Bronchial epithelial cell (primary cell): ENCODE data around the gene CDC42EP2. TPM values are rescaled to one million over a fixed set of nuclear protein-coding genes. Genes with fewer than 3 reads are reported as not detected.

Experiments
- DNase-seq: peaks from one replicate; pipeline ENCODE4 v3.0.0-alpha.2; 2010; ENCODE audit warnings: low read depth
- FAIRE-seq: peaks from 2 replicates; lab custom pipeline; 2011; peaks lifted over from hg19 to GRCh38; lab: Jason Lieb, UNC
- H3K27me3 ChIP-seq: 2 replicates; pipeline ENCODE4 v1.5.1; 2011; ENCODE audit warnings: low read length; ENCODE audit not compliant: control insufficient read depth, insufficient read depth
- H3K36me3 ChIP-seq: 2 replicates; pipeline ENCODE4 v1.5.1; 2011; ENCODE audit warnings: low read length; ENCODE audit not compliant: control insufficient read depth, insufficient read depth
- H3K4me3 ChIP-seq: 2 replicates; pipeline ENCODE4 v1.5.1; 2011; ENCODE audit warnings: mild to moderate bottlenecking, low read depth, low read length, control low read depth
- total RNA-seq: library from RNA; depleted of rRNA; stranded (reverse); fragments of >200 nt; gene quantifications from 2 replicates; pipeline ENCODE4 v1.2.1, GENCODE V29; 2014
- TF ChIP-seq, protein P1 (sequence below): IDR thresholded peaks from 2 replicates; pipeline ENCODE4 v1.5.1; 2011; ENCODE audit warnings: mild to moderate bottlenecking, moderate library complexity, low read length, control low read depth, inconsistent platforms; ENCODE audit not compliant: insufficient read depth, severe bottlenecking

The CDC42EP2 gene
- total RNA-seq, 1 donor from 2014 or later: 2.4 TPM

DNA sequence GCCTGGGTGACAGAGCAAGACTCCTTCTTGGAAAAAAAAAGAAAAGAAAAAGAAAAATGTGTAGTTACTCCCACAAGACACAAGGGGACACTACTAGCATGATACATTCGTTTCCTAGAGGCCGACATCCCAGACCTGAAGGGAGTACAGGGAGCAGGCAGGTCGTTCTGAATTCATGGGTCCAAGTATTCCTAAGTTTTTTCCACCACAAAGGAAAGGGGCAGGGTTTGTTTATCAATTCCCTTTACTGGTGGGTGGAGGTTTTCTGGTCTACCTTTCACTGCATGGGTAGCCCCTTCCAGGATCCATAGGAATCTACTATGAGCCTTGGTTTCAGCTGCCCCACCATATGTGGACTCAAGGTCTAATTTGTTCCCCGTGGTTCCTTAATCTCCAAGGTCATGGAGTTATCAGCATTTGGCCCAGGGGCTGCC lies 51.7 kb downstream of the CDC42EP2 start:
- FAIRE-seq (no peak), DNase-seq (peak; percentile 76)
- H3K36me3 ChIP-seq: no peaks in the 10 kb centered on the region
- no peaks in the 10 kb centered on the region for H3K27me3 ChIP-seq
- TF ChIP-seq, protein P1, sequence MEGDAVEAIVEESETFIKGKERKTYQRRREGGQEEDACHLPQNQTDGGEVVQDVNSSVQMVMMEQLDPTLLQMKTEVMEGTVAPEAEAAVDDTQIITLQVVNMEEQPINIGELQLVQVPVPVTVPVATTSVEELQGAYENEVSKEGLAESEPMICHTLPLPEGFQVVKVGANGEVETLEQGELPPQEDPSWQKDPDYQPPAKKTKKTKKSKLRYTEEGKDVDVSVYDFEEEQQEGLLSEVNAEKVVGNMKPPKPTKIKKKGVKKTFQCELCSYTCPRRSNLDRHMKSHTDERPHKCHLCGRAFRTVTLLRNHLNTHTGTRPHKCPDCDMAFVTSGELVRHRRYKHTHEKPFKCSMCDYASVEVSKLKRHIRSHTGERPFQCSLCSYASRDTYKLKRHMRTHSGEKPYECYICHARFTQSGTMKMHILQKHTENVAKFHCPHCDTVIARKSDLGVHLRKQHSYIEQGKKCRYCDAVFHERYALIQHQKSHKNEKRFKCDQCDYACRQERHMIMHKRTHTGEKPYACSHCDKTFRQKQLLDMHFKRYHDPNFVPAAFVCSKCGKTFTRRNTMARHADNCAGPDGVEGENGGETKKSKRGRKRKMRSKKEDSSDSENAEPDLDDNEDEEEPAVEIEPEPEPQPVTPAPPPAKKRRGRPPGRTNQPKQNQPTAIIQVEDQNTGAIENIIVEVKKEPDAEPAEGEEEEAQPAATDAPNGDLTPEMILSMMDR: peak; percentile 69
- no peak overlapping the region for H3K4me3 ChIP-seq

- FAIRE-seq (no peak), DNase-seq (no peak)
- H3K27me3 ChIP-seq: no peaks in the 10 kb centered on the region
- no peak overlapping the region for H3K4me3 ChIP-seq
- H3K36me3 ChIP-seq: no peaks in the 10 kb centered on the region
- TF ChIP-seq, protein P1: no peak
Measured at GRCh38 chr11:65370659-65371049, 56.0 kb downstream of the CDC42EP2 start.

Other genes starting within 250 kb of the CDC42EP2 start
- 0.26 and 0.53 TPM in 2 replicates for gene CDCA5, start 230.8 kb upstream of the CDC42EP2 start, total RNA-seq
- 34.2 and 52.4 TPM in 2 replicates for gene ZFPL1, start 230.6 kb upstream of the CDC42EP2 start, total RNA-seq
- 157 and 203 TPM in 2 replicates for gene VPS51, start 218.7 kb upstream of the CDC42EP2 start, total RNA-seq
- 15.0 and 49.8 TPM in 2 replicates for gene TM7SF2, start 203.0 kb upstream of the CDC42EP2 start, total RNA-seq
- 11.0 and 11.1 TPM in 2 replicates for gene ZNHIT2, start 197.2 kb upstream of the CDC42EP2 start, total RNA-seq
- gene FAU, start 192.7 kb upstream of the CDC42EP2 start, total RNA-seq: 439 and 539 TPM in 2 replicates
- 36.2 and 42.1 TPM in 2 replicates for gene MRPL49, start 192.5 kb upstream of the CDC42EP2 start, total RNA-seq
- 11.6 and 19.7 TPM in 2 replicates for gene SYVN1, start 180.3 kb upstream of the CDC42EP2 start, total RNA-seq
- not detected in 2 replicates for gene SPDYC, start 144.6 kb upstream of the CDC42EP2 start, total RNA-seq
- 136 and 165 TPM in 2 replicates for gene CAPN1, start 132.9 kb upstream of the CDC42EP2 start, total RNA-seq
- gene POLA2, start 52.9 kb upstream of the CDC42EP2 start, total RNA-seq: 1.3 and 1.6 TPM in 2 replicates
- 16.8 and 18.2 TPM in 2 replicates for gene DPF2, start 19.0 kb downstream of the CDC42EP2 start, total RNA-seq
- gene TIGD3, start 39.9 kb downstream of the CDC42EP2 start, total RNA-seq: 0.26 TPM in 2 replicates
- gene SLC25A45, start 67.8 kb downstream of the CDC42EP2 start, total RNA-seq: 0.26 and 0.77 TPM in 2 replicates
- gene FRMD8, start 71.8 kb downstream of the CDC42EP2 start, total RNA-seq: 21.9 and 66.6 TPM in 2 replicates
- gene NEAT1, start 107.9 kb downstream of the CDC42EP2 start, total RNA-seq: 114 and 133 TPM in 2 replicates
- gene MALAT1, start 184.2 kb downstream of the CDC42EP2 start, total RNA-seq: 11,095 and 16,401 TPM in 2 replicates
- gene SCYL1, start 210.2 kb downstream of the CDC42EP2 start, total RNA-seq: 49.5 and 64.5 TPM in 2 replicates
- gene LTBP3, start 243.5 kb downstream of the CDC42EP2 start, total RNA-seq: 22.5 and 35.0 TPM in 2 replicates